Tibial nerve (tissue), 4 donors: ENCODE measurements around the gene SH3TC2. TPM values are rescaled to one million over a fixed set of nuclear protein-coding genes. Genes with fewer than 3 reads are reported as not detected.
A peak's percentile ranks its signal among the peaks of the same experiment; 100 is the strongest.

Source experiments
- DNase-seq, 2 donors: peaks; one replicate each; pipeline ENCODE4 v3.0.0-alpha.2; 2019; ENCODE audit warnings: low spot score in 2 of 2
- H3K27ac ChIP-seq, 4 donors: fragments of 200-600 bp; sonication (generic) in 3 of 4; one replicate each; pipeline ENCODE4 v1.5.1; 2017 to 2019; ENCODE audit warnings: mild to moderate bottlenecking in 1 of 4
- H3K27me3 ChIP-seq, 2 donors: fragments of 200-600 bp; sonication (generic) in 1 of 2; one replicate each; pipeline versions ENCODE4 v1.5.1 to v1.6.0; 2017 to 2019
- H3K36me3 ChIP-seq, 3 donors: fragments of 200-600 bp; sonication (generic); one replicate each; pipeline ENCODE4 v1.5.1; 2018 to 2019
- H3K4me1 ChIP-seq, 4 donors: fragments of 200-600 bp; sonication (generic) in 3 of 4; one replicate each; pipeline ENCODE4 v1.5.1; 2017 to 2019
- H3K4me3 ChIP-seq, 4 donors: fragments of 200-600 bp; sonication (generic) in 3 of 4; one replicate each; pipeline ENCODE4 v1.5.1; 2017 to 2019; ENCODE audit warnings: mild to moderate bottlenecking in 1 of 4, moderate library complexity in 1 of 4
- H3K9me3 ChIP-seq, 4 donors: fragments of 200-600 bp; sonication (generic) in 3 of 4; one replicate each; pipeline ENCODE4 v1.5.1; 2017 to 2019
- EP300 ChIP-seq, 2 donors: sonication (generic); formaldehyde crosslinking; IDR thresholded peaks; one replicate each; pipeline ENCODE4 v1.6.1; 2017; ENCODE audit warnings: antibody characterized with exemption in 2 of 2, mild to moderate bottlenecking in 1 of 2
- POLR2A ChIP-seq, 2 donors: fragments of 450-650 bp; IDR thresholded peaks; one replicate each; pipeline ENCODE4 v1.6.1; 2017; ENCODE audit warnings: antibody characterized with exemption in 2 of 2, mild to moderate bottlenecking in 2 of 2, moderate library complexity in 2 of 2
- WGBS, 2 donors: methylation state at CpG; one replicate each; pipeline ENCODE4 v1.1.5; 2018; 5-methylcytosine and 5-hydroxymethylcytosine counted together
- total RNA-seq, 4 donors: library from RNA; depleted of rRNA; stranded (reverse); fragments of >200 nt; gene quantifications; one replicate each; pipeline ENCODE4 v1.1.0, GENCODE V29; 2016
- TF ChIP-seq, protein P1 (sequence below), 5 experiments: fragments of 200-600 bp in 3 of 5; fragments of 450-650 bp in 2 of 5; sonication (generic) in 3 of 5; IDR thresholded peaks; one replicate each; pipeline ENCODE4 v1.5.1; 2016 to 2019; ENCODE audit warnings: antibody characterized with exemption in 5 of 5, mild to moderate bottlenecking in 3 of 5, moderate library complexity in 2 of 5

Gene SH3TC2
- total RNA-seq, 4 donors from 2014 or later = 37.2 to 92.1 (median 83.9) TPM

DNA sequence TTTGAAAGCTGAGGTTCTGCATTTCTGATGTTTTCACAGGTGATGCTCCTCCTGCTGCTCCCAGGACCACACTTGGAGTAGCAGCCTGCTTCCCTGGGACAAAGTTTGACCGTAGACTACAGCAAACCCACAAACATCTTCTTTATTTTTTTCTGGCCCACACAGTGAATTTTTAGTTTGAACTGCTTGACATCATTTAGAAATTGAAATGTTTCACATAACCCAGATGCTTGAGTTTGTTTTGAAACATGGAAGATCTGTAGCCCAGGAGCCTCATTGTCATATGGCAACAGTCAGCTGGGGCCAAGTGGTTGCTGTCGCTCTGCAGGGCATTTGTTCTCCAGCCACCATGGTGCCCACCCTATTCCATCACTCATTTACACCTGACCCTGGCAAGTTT, 8.4 kb downstream of the SH3TC2 start:
- DNase-seq = no peak
- H3K4me3 ChIP-seq = no peak overlapping the region
- 33 to 41% methylated on average over 2 of the region's 2 CpGs for WGBS, 2 donors
- peaks cover 0 to 17% (median 0%) of the 10 kb centered on the region in 4 donors for H3K9me3 ChIP-seq
- TF ChIP-seq EP300 (IDR thresholded peaks at IDR 0.05) (no peak), POLR2A (IDR thresholded peaks at IDR 0.05) (no peak)
- TF ChIP-seq, protein P1, sequence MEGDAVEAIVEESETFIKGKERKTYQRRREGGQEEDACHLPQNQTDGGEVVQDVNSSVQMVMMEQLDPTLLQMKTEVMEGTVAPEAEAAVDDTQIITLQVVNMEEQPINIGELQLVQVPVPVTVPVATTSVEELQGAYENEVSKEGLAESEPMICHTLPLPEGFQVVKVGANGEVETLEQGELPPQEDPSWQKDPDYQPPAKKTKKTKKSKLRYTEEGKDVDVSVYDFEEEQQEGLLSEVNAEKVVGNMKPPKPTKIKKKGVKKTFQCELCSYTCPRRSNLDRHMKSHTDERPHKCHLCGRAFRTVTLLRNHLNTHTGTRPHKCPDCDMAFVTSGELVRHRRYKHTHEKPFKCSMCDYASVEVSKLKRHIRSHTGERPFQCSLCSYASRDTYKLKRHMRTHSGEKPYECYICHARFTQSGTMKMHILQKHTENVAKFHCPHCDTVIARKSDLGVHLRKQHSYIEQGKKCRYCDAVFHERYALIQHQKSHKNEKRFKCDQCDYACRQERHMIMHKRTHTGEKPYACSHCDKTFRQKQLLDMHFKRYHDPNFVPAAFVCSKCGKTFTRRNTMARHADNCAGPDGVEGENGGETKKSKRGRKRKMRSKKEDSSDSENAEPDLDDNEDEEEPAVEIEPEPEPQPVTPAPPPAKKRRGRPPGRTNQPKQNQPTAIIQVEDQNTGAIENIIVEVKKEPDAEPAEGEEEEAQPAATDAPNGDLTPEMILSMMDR (IDR thresholded peaks at IDR 0.05) = no peak
- peaks cover 0 to 28% (median 6%) of the 10 kb centered on the region in 4 donors for H3K4me1 ChIP-seq
- H3K36me3 ChIP-seq = peaks cover 0 to 13% (median 0%) of the 10 kb centered on the region in 3 donors
- H3K27ac ChIP-seq = peak overlapping the region in 2 of 4 donors; percentile 4 to 25
- no peaks in the 10 kb centered on the region for H3K27me3 ChIP-seq

DNA sequence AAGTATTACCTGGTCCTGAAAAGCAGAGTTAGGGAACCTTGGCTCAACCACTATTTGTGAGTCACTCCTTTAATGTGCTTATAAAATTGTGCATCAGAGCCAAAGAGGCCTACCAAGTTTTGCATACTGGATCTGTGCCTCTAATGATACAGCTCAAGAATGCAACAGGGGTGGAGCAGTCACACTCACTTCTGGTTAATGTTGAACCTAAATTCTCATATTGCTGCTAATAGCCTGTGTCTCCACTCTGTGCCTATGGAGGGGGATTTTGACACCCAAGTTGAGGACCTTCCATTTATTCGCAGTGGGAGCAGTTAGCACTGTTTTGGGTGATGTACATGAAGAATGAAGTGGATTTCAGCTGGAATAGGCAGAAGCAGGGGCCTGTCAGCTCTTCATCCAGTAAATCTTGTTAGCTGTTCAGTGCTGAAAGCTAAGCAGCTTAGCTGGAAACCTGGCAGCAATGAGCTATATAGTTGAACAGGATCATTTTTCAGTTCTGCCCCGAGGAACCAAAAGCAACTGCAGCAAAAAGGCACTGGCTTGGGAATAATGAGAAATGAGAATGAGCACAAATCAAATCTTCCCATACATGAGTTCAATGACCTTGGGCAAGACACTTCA, 9.7 kb downstream of the SH3TC2 start:
- Histone ChIP-seq H3K27me3 (no peaks in the 10 kb centered on the region), H3K36me3 (peaks cover 0 to 7% (median 0%) of the 10 kb centered on the region in 3 donors), H3K4me1 (peaks cover 0 to 32% (median 6%) of the 10 kb centered on the region in 4 donors), H3K27ac (peak overlapping the region in 2 of 4 donors; percentile 37 to 51), H3K4me3 (no peak overlapping the region), H3K9me3 (peaks cover 0 to 7% (median 0%) of the 10 kb centered on the region in 4 donors)
- no peak for DNase-seq
- 50 to 51% methylated on average over 2 of the region's 2 CpGs for WGBS, 2 donors
- TF ChIP-seq, protein P1 (IDR thresholded peaks at IDR 0.05) = no peak
- TF ChIP-seq POLR2A (IDR thresholded peaks at IDR 0.05) (no peak), EP300 (IDR thresholded peaks at IDR 0.05) (no peak)

GRCh38 chr5:149049371-149049781, 13.5 kb downstream of the SH3TC2 start:
- TF ChIP-seq, protein P1 (IDR thresholded peaks at IDR 0.05) = no peak
- TF ChIP-seq EP300 (IDR thresholded peaks at IDR 0.05) (no peak), POLR2A (IDR thresholded peaks at IDR 0.05) (no peak)
- Histone ChIP-seq H3K4me1 (peaks cover 0 to 21% (median 6%) of the 10 kb centered on the region in 4 donors), H3K27me3 (no peaks in the 10 kb centered on the region), H3K4me3 (no peak overlapping the region), H3K36me3 (peaks cover 0 to 16% (median 0%) of the 10 kb centered on the region in 3 donors), H3K27ac (no peak overlapping the region), H3K9me3 (no peaks in the 10 kb centered on the region)
- 72 to 78% methylated on average over 3 of the region's 3 CpGs for WGBS, 2 donors
- no peak for DNase-seq

GRCh38 chr5:149048811-149049210, 14.1 kb downstream of the SH3TC2 start:
- H3K36me3 ChIP-seq = peaks cover 0 to 16% (median 0%) of the 10 kb centered on the region in 3 donors
- H3K4me3 ChIP-seq = no peak overlapping the region
- TF ChIP-seq POLR2A (IDR thresholded peaks at IDR 0.05) (no peak), EP300 (IDR thresholded peaks at IDR 0.05) (no peak)
- TF ChIP-seq, protein P1 (IDR thresholded peaks at IDR 0.05) = no peak
- no peak for DNase-seq
- no peaks in the 10 kb centered on the region for H3K9me3 ChIP-seq
- H3K27me3 ChIP-seq = no peaks in the 10 kb centered on the region
- H3K27ac ChIP-seq = no peak overlapping the region
- WGBS, 2 donors = 65 to 69% methylated on average over 4 of the region's 4 CpGs
- peaks cover 0 to 16% (median 5%) of the 10 kb centered on the region in 4 donors for H3K4me1 ChIP-seq

DNA sequence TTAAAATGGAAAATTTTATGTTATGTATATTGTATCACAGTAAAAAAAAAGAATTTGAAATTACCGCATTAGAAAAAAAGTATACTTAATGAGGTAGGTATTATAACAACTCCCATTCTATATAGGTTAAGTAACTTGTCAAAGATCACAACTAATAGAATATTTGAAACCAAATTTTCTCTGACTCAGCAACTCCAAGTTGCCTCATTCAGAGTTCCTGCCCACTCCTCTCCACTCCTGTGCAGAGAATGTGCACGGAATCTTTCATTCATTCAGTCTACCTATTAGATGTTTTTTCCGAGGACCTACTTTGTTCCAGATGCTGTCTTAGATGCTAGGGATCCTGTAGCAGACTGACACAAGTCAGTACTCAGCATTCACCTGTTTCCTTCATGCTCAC, 15.4 kb downstream of the SH3TC2 start:
- no peak for DNase-seq
- Histone ChIP-seq H3K4me1 (peaks cover 0 to 4% (median 0%) of the 10 kb centered on the region in 4 donors), H3K36me3 (peaks cover 0 to 18% (median 0%) of the 10 kb centered on the region in 3 donors), H3K4me3 (no peak overlapping the region), H3K27me3 (no peaks in the 10 kb centered on the region), H3K9me3 (no peaks in the 10 kb centered on the region), H3K27ac (no peak overlapping the region)
- 83 to 88% methylated on average over 3 of the region's 3 CpGs for WGBS, 2 donors
- TF ChIP-seq POLR2A (IDR thresholded peaks at IDR 0.05) (no peak), EP300 (IDR thresholded peaks at IDR 0.05) (no peak)
- TF ChIP-seq, protein P1 (IDR thresholded peaks at IDR 0.05) = no peak
